ENCODE measurements around the gene COLEC12.

Gene COLEC12

DNA sequence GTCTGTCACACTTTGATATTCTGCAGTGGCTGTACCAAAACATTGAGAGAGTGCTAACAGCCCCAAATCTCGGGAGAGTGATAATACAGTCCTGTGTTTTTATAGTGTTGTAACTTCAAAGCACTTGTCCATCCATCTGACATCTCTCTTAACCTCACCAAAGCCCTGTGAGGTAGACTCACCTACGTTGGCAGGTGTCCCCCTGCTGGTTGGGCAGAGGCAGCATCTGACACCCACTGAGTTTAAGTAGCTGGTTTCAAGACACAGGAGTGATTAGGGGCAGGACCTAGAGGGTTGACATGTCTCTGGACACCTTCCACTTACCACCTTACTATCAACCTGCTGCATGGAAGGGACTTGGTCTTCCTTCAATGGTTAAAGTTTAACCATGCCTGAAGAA lies 22.9 kb downstream of the COLEC12 start:
- H3K4me1 ChIP-seq (ENCODE audit: insufficient read depth, low read length, poor library complexity, severe bottlenecking), result no peaks in the 10 kb centered on the region
- no peak overlapping the region for H3K4me3 ChIP-seq (ENCODE audit: low read length, poor library complexity, severe bottlenecking)

DNA sequence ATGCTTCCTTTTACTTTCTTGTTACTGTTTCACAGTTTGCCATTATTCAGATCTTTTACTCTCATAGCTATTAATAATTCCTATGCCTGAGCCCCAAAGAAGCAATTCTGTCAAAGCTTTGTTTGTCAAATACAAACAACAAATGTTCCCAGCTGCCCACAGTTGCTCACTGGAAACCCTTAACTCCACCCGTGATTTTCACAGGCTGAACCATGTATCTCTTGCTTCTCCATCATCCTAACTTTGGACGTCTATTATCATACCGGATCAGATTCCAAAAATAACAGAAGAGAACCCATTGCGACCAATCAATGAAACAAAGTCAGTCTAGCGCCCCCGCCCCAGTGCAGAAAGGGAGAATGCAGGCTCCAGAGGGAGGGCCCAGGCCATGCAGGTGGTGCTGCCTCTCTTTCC lies 24.2 kb downstream of the COLEC12 start:
- Histone ChIP-seq H3K9me2 (replicated peaks; ENCODE audit: low read depth, low read length) (no peaks in the 10 kb centered on the region), H3K4me2 (ENCODE audit: low read depth, low read length, poor library complexity, severe bottlenecking) (no peak overlapping the region), H3K79me2 (ENCODE audit: insufficient read depth, low read length) (no peaks in the 10 kb centered on the region), H3K4me3 (ENCODE audit: low read length, poor library complexity, severe bottlenecking) (no peak overlapping the region), H3K9ac (ENCODE audit: low read depth, low read length, poor library complexity, severe bottlenecking) (no peak overlapping the region), H2AFZ (ENCODE audit: low read length) (no peak overlapping the region), H3F3A (ENCODE audit: low read depth) (no peaks in the 10 kb centered on the region), H3K9me3 (ENCODE audit: insufficient read depth, low read depth, low read length) (peaks cover 3% of the 10 kb centered on the region; the same call in 1 of the 2 replicates), H4K20me1 (ENCODE audit: insufficient read depth, low read length, poor library complexity, severe bottlenecking) (no peaks in the 10 kb centered on the region), H3K27me3 (ENCODE audit: insufficient read depth, low read length, poor library complexity, severe bottlenecking) (no peaks in the 10 kb centered on the region), H3K4me1 (ENCODE audit: insufficient read depth, low read length, poor library complexity, severe bottlenecking) (no peaks in the 10 kb centered on the region), H3K36me3 (ENCODE audit: insufficient read depth, low read length) (no peaks in the 10 kb centered on the region)
- TF ChIP-seq, protein P1, sequence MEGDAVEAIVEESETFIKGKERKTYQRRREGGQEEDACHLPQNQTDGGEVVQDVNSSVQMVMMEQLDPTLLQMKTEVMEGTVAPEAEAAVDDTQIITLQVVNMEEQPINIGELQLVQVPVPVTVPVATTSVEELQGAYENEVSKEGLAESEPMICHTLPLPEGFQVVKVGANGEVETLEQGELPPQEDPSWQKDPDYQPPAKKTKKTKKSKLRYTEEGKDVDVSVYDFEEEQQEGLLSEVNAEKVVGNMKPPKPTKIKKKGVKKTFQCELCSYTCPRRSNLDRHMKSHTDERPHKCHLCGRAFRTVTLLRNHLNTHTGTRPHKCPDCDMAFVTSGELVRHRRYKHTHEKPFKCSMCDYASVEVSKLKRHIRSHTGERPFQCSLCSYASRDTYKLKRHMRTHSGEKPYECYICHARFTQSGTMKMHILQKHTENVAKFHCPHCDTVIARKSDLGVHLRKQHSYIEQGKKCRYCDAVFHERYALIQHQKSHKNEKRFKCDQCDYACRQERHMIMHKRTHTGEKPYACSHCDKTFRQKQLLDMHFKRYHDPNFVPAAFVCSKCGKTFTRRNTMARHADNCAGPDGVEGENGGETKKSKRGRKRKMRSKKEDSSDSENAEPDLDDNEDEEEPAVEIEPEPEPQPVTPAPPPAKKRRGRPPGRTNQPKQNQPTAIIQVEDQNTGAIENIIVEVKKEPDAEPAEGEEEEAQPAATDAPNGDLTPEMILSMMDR (conservative IDR thresholded peaks at IDR 0.05; ENCODE audit: low read length), result no peak
- TF ChIP-seq EZH2phosphoT487 (IDR thresholded peaks at IDR 0.05; ENCODE audit: borderline replicate concordance), result no peak

More for the DNA sequence above, 22.9 kb downstream of the COLEC12 start:
- Histone ChIP-seq H2AFZ (ENCODE audit: low read length) (no peak overlapping the region), H4K20me1 (ENCODE audit: insufficient read depth, low read length, poor library complexity, severe bottlenecking) (no peaks in the 10 kb centered on the region), H3K9me3 (ENCODE audit: insufficient read depth, low read depth, low read length) (peaks cover 3% of the 10 kb centered on the region; the same call in 1 of the 2 replicates), H3K36me3 (ENCODE audit: insufficient read depth, low read length) (no peaks in the 10 kb centered on the region), H3K4me2 (ENCODE audit: low read depth, low read length, poor library complexity, severe bottlenecking) (no peak overlapping the region), H3K9ac (ENCODE audit: low read depth, low read length, poor library complexity, severe bottlenecking) (no peak overlapping the region), H3F3A (ENCODE audit: low read depth) (no peaks in the 10 kb centered on the region), H3K9me2 (replicated peaks; ENCODE audit: low read depth, low read length) (no peaks in the 10 kb centered on the region), H3K79me2 (ENCODE audit: insufficient read depth, low read length) (no peaks in the 10 kb centered on the region), H3K27me3 (ENCODE audit: insufficient read depth, low read length, poor library complexity, severe bottlenecking) (no peaks in the 10 kb centered on the region)
- TF ChIP-seq EZH2phosphoT487 (IDR thresholded peaks at IDR 0.05; ENCODE audit: borderline replicate concordance), result no peak
- TF ChIP-seq, protein P1 (conservative IDR thresholded peaks at IDR 0.05; ENCODE audit: low read length), result peak; percentile 47

DNA sequence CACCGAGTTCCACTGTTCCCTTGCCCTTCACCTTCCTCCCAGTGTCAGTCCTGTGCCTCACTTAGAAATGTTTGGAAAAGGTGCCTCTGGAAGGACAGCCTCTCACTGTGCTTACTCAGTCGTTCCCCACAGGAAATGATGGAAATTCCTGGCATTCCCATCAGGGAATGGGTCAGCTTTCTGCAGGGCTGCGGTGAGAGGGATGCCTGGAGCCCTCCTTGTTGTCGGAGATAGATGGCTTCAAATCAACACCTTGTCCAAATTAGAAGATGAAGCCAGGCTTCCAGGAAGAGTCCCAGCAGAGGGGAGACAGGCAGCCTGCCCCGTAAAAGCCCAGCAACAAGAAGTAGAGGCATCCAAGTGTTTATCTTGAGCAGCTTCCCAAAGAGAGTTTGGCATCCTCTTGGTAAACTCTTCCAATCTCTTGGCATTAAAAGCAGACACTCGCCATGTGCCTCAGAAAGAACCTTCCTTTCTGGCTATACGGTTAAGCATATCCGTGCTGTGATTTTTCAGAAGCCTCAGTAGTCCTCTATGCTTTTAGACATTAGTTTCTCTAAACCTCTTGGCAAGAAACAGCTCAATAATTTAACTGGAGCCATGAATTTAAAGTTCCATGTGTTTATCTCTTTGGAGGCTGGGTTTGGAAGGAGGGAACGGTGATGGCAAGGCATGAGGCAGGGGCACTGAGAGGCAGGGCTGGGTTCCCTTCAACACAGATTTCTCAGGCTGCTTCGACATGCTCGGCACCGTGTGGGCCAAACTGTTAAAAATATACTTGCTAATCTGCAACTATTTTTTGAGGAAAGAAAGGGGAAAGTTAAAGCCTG lies 25.1 kb downstream of the COLEC12 start:
- Histone ChIP-seq H2AFZ (ENCODE audit: low read length) (no peak overlapping the region), H3F3A (ENCODE audit: low read depth) (no peaks in the 10 kb centered on the region), H3K4me1 (ENCODE audit: insufficient read depth, low read length, poor library complexity, severe bottlenecking) (no peaks in the 10 kb centered on the region), H3K9me3 (ENCODE audit: insufficient read depth, low read depth, low read length) (no peaks in the 10 kb centered on the region; the same call in 1 of the 2 replicates), H3K4me3 (ENCODE audit: low read length, poor library complexity, severe bottlenecking) (no peak overlapping the region), H3K9ac (ENCODE audit: low read depth, low read length, poor library complexity, severe bottlenecking) (no peak overlapping the region), H3K9me2 (replicated peaks; ENCODE audit: low read depth, low read length) (no peaks in the 10 kb centered on the region), H4K20me1 (ENCODE audit: insufficient read depth, low read length, poor library complexity, severe bottlenecking) (no peaks in the 10 kb centered on the region), H3K36me3 (ENCODE audit: insufficient read depth, low read length) (no peaks in the 10 kb centered on the region), H3K4me2 (ENCODE audit: low read depth, low read length, poor library complexity, severe bottlenecking) (no peak overlapping the region), H3K79me2 (ENCODE audit: insufficient read depth, low read length) (no peaks in the 10 kb centered on the region), H3K27me3 (ENCODE audit: insufficient read depth, low read length, poor library complexity, severe bottlenecking) (no peaks in the 10 kb centered on the region)
- TF ChIP-seq EZH2phosphoT487 (IDR thresholded peaks at IDR 0.05; ENCODE audit: borderline replicate concordance), result no peak
- TF ChIP-seq, protein P1 (conservative IDR thresholded peaks at IDR 0.05; ENCODE audit: low read length), result no peak
